Left renal pelvis (tissue), 4 donors: Measurements from ENCODE around the gene IQGAP2. TPM values are rescaled to one million over a fixed set of nuclear protein-coding genes. Genes with fewer than 3 reads are reported as not detected.

Source experiments
- DNase-seq, 4 donors: peaks; one replicate each; pipeline ENCODE4 v3.0.0-alpha.2; 2013; ENCODE audit warnings: low read depth in 4 of 4, low spot score in 3 of 4
- polyA plus RNA-seq, 4 donors: library from polyadenylated mRNA; unstranded; fragments of 120-200 nt; gene quantifications; one replicate each; pipeline ENCODE4 v1.2.1, GENCODE V29; 2013; ENCODE audit not compliant: insufficient read length in 4 of 4

IQGAP2 gene
- polyA plus RNA-seq, 4 donors, result 20.0 to 72.1 (median 68.3) TPM

GRCh38 chr5:76625087-76625815, 222.2 kb downstream of the IQGAP2 start:
- DNase-seq, result no peak

DNA sequence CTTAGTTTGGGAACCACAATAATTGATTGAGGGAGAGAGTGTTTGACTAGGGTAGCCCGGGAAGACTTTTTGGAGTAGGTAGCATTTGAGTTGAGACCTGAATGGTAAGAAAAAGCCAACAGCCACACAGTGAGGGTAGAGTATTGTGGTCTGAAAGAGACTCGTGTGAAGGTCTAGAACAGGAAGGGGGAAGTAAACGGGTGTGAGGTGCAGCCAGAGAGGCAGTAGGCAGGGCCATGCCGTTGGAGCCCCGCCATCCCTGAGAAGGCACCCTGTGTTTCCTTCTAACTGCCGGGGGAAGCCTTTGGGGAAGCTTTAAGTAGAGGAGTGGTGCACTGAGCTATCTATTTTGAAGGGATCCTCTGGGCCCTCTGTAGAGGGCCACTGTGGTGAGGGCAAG, 223.7 kb downstream of the IQGAP2 start:
- DNase-seq, result no peak

GRCh38 chr5:76634661-76635060, 231.6 kb downstream of the IQGAP2 start:
- no peak for DNase-seq

- DNase-seq, result no peak
Observed at GRCh38 chr5:76637490-76637889, 234.4 kb downstream of the IQGAP2 start.

DNA sequence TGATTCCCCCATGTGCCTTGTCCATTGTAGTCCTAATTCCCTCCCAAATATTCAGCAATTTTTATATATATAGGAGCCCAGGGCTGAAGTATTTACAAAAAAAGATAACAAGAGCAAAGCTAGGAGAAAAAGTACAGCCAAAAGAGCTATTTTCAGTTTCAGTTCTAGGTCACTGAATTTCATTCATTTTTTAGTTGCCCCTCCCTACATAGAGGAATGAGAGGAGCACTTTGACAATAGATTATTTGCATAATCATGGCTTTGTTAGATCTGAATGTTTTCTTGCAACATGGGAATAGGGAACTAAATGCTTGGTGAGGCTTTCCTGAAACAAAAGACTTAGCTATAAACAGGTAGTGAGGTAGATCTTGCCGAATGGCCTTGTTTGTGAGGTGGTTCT, 235.4 kb downstream of the IQGAP2 start:
- DNase-seq, result no peak

GRCh38 chr5:76641514-76642120, 238.5 kb downstream of the IQGAP2 start:
- DNase-seq, result peak in 3 of 4 donors; percentile 31 to 46 (median 37)

DNA sequence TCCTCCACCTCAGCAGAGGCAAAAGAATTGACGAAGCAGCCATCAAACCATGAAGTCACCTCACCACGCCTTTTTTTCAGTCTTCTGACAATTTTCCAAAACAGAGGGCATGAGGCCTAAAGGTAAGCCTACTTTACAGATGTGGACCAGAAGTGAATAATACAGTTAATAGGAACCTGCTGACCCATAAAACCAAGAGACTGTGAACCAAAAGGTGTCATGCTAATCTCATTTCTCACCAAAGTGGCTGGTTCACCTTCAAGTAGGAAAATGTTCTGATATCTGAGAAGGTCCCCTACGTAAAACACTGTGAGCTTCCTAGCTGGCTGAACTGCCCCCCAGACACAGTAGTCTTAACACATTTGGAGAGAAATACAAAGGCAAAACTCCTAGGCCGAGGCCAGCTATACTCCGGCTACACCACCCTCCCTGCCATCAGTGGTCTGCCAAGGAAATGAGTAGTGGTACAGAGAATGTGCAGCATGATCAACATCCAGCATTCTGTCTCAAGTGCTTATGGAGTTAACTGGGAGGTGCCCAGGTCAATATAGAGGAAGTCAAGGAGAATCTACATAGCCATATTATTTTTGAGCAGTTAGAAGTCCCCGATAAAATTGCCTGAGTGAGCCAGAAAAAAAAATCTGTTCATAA, 239.4 kb downstream of the IQGAP2 start:
- DNase-seq, result no peak

GRCh38 chr5:76643371-76643770, 240.3 kb downstream of the IQGAP2 start:
- DNase-seq, result no peak

- DNase-seq, result no peak
Observed at GRCh38 chr5:76649140-76649539, 246.1 kb downstream of the IQGAP2 start.

DNA sequence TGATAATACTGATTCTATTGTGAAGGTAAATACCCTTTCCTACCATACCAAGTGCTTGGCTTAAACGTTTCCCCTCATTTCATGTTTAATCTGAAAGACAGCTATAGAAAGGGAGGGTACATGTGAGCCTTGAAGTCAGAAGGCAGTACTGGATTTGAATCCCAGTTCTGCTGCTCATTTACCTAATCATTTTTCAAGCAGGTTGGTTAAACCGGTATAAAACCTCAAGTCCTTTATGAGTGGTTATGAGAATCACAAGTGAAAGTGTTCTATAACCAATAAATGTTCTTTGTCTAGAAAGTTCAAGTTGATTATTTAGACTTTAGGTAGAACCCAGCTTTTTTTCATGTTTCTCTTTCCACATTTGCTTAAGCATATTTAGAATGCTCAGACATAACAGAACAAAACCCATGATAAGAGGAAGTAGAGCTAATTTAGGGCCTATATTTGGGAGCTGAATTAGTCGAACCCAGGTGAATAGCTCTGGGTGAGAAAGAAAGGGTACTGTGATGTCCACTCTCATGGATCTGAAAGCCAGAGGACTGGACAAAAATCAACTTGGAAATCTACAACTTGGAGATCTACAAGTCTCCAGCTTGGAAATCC, 249.8 kb downstream of the IQGAP2 start:
- DNase-seq, result no peak

DNA sequence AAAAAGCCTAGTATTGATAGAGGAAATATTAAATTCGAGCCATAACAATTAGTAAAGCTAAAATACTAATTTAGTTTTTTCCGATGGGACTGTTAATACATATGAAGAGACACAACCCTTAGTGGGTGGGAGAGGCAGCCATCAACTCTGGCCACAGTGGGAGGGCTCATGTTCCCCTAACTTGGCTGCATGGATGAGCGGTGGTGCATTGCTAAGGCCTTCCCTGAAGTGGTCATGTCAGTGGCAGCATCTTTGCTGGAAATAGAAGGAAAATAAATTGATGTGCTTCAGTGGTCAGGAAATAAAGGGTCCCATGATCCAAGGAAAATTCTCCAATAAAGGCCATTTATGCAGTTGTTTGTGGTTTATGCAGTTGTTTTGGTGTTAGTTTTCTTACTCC, 254.0 kb downstream of the IQGAP2 start:
- DNase-seq, result no peak

GRCh38 chr5:76657683-76658311, 254.7 kb downstream of the IQGAP2 start:
- DNase-seq, result no peak

DNA sequence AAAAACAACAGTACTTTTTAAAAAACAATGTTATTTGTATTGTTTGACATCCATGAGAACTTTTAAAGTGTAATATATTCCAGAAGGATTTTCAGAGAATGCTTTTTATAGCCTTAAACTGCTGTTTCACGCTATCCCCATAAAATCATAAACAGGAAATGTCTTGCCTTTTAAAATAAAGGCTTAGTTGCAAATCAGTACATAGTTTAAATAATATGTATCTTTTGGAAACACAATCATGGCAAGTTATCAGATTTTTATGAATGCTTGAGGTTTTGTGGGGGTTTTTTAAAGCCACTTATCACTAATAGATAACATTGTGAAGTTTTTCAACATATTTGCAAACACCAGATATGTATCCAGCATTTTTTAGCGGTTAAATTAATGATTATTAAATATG, 257.3 kb downstream of the IQGAP2 start:
- DNase-seq, result no peak

GRCh38 chr5:76662521-76662920, 259.4 kb downstream of the IQGAP2 start:
- DNase-seq, result no peak

GRCh38 chr5:76663573-76663972, 260.5 kb downstream of the IQGAP2 start:
- no peak for DNase-seq

DNA sequence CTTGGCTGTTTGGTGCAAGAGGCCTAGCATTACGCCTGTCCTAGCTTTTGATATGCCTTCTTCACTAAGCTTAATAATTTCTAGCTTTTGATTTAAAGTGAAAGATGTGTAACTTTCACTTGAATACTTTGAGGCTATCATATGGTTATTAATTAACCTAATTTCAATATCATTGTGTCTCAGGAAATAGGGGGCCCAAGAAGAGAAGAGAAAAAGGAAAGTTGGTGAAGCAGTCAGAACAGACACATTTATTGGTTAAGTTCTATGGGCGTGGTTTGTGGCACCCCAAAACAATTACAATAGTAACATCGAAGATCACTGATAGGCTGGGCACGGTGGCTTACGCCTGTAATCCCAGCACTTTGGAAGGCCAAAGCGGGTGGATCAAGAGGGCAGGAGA, 261.0 kb downstream of the IQGAP2 start:
- DNase-seq, result no peak

- no peak for DNase-seq
Observed at GRCh38 chr5:76667495-76667894, 264.4 kb downstream of the IQGAP2 start.

GRCh38 chr5:76669245-76669644, 266.2 kb downstream of the IQGAP2 start:
- no peak for DNase-seq

DNA sequence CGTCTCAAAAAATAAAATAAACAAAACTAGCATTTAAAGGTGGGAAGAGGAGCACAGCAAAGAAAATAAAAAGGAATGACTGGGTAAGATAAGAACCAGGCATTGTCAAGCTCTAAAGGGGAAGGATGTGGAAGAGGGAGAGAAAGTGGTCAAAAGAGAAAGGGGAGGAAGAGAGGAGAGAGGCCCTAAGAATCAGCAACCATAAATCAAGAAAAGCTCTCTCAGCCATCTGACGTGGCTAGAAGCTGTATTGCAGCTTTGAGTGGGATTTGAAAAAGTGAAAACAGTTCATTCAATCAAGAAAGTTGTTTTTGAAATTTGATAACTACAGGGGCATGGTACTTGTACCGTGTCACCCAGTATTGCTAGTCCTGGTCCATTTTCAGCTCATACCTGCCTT, 267.4 kb downstream of the IQGAP2 start:
- no peak for DNase-seq

DNA sequence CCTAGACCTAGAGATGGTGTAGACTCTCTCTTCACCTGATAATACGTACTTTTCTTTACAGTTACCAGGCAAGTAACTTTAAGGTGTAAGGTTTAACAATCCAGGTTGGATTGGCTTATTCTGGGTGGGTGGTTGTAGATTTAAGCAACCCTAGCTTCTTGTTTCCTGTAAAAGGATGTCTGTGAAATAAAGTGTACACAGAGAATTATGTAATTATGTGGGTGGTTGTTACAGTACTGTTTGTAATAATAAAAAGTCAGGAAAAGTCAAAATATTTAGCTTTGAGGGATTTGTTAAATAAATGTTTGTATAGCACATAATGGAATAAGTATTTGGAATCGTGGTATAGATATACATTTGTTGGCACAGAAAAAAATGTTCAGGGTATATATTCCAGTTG, 269.2 kb downstream of the IQGAP2 start:
- DNase-seq, result no peak

DNA sequence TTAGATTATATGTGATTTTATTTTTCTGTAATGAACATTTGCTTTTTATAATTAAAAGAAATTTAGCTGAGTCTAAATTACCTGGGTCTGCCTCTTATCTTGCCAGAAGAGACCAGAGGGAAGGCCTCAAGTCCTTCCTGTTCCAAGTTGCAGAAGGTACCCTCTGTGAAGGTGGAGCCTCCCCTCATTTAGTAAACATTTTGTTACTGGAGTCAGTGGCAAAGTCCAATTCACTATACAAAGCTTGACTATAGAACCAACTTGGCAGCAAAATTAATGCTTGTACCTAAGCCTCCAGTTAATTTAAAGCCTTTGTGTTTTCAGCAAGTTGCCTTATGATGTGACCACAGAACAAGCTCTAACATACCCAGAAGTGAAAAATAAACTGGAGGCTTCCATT, 270.0 kb downstream of the IQGAP2 start:
- DNase-seq, result no peak
